Measurements from ENCODE around the gene POLR2J3.
"Not testable (repeated sequence)": the region's sequence is repeated elsewhere in the genome, so short reads cannot be mapped to it uniquely, and the experiment has no call there.

The POLR2J3 gene

DNA sequence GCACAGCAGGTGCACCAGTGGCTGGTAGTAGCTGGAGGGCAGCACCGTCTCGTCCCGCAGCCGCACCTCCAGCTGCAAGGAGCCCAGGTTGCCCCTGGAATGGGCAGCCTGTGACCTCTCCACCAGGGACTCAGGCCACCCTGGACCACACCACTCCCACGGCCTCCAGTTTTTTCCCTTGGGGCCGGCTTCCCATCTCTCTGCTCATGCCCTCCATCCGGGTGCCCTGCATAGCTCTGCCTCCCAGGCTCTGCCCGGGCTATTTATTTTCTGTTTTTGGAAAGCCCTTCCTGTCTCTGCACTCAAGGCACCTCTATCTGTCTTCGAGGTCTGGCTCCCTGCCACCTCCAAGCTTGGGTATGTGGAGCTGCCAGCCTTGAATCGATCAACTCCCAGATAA, 23.7 kb upstream of the POLR2J3 start:
- H3K27me3 ChIP-seq (ENCODE audit: control insufficient read depth, low read length); H3F3A ChIP-seq (ENCODE audit: control insufficient read depth, insufficient read depth); H3K4me1 ChIP-seq (ENCODE audit: control insufficient read depth, low read length); H3K79me2 ChIP-seq (ENCODE audit: control insufficient read depth, low read length); H3K36me3 ChIP-seq (ENCODE audit: control insufficient read depth, low read length); H3K4me3 ChIP-seq (ENCODE audit: low read length); H3K27ac ChIP-seq (ENCODE audit: low read depth, low read length); H3K4me2 ChIP-seq (ENCODE audit: low read length); H3K9me3 ChIP-seq (ENCODE audit: control insufficient read depth, insufficient read depth, low read length); H4K20me1 ChIP-seq (ENCODE audit: control insufficient read depth, insufficient read depth, low read depth, low read length); H3K9me2 ChIP-seq (replicated peaks; ENCODE audit: control insufficient read depth, low read length): not testable (repeated sequence)

DNA sequence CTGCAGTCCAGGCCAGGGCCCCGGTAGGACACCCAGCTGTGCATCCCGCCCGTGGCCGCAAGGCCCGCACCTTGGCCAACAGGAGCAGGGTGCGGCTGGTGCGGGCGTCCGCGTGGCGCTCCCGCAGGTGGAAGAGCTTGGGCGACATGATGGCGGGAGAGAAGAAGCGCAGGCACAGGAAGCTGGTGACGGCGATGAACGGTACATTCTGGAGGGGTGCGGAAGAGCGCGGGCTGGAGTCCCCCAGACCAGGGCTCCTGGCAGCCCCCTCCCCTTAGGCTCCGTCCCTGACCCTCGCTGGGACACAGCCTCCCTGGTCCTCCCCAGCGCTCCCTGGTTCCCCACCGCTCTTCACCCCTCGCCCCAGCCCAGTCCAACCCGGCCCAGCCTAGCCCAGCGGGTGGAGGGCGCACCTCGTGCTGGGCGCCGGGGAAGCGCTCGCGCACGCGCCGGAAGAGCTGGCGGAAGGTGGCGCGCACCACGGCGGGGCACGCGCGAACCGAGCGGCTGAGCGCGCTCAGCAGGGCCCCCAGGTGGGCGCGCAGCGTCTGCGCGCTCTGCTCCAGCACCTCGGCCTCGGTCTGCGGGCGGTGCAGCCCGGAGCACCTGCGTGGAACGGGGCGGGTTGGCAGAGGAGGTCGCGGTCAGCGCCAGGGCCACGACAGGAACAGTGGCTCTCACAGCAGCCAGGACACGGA, 21.4 kb upstream of the POLR2J3 start:
- H3K36me3 ChIP-seq (ENCODE audit: control insufficient read depth, low read length); H3K27ac ChIP-seq (ENCODE audit: low read depth, low read length); H4K20me1 ChIP-seq (ENCODE audit: control insufficient read depth, insufficient read depth, low read depth, low read length); H3F3A ChIP-seq (ENCODE audit: control insufficient read depth, insufficient read depth); H3K4me1 ChIP-seq (ENCODE audit: control insufficient read depth, low read length); H3K9me2 ChIP-seq (replicated peaks; ENCODE audit: control insufficient read depth, low read length); H3K79me2 ChIP-seq (ENCODE audit: control insufficient read depth, low read length); H3K9me3 ChIP-seq (ENCODE audit: control insufficient read depth, insufficient read depth, low read length); H3K4me2 ChIP-seq (ENCODE audit: low read length); H3K4me3 ChIP-seq (ENCODE audit: low read length); H3K27me3 ChIP-seq (ENCODE audit: control insufficient read depth, low read length): not testable (repeated sequence)

DNA sequence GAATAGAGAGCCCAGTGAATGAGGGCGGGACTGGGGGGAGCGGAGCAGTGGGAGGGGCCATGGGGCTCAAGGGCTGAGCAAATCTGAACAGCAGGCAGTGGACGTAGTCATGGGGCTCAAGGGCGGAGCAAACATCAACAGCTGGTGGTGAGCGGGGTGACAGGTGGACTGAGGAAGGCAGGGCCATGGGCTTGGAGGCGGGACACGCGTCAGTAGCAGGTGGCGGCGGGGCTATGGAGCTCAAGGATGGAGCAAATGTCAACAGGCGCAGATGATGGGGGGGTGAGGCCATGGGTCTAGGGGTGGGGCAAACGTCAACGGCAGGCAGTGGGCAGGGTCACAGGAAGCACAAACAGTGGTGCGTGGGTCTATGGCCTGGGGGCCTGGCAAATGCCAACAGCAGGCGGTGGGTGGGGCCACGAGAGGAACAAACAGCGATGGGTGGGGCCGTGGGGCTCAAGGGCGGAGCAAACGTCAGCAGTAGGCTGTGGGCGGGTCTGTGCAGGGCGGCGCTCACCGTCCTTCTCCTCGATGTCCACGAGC, 20.2 kb upstream of the POLR2J3 start:
- H4K20me1 ChIP-seq (ENCODE audit: control insufficient read depth, insufficient read depth, low read depth, low read length); H3K4me3 ChIP-seq (ENCODE audit: low read length); H3K4me1 ChIP-seq (ENCODE audit: control insufficient read depth, low read length); H3K79me2 ChIP-seq (ENCODE audit: control insufficient read depth, low read length); H3F3A ChIP-seq (ENCODE audit: control insufficient read depth, insufficient read depth); H3K27ac ChIP-seq (ENCODE audit: low read depth, low read length); H3K9me2 ChIP-seq (replicated peaks; ENCODE audit: control insufficient read depth, low read length); H3K27me3 ChIP-seq (ENCODE audit: control insufficient read depth, low read length); H3K9me3 ChIP-seq (ENCODE audit: control insufficient read depth, insufficient read depth, low read length); H3K4me2 ChIP-seq (ENCODE audit: low read length); H3K36me3 ChIP-seq (ENCODE audit: control insufficient read depth, low read length): not testable (repeated sequence)

DNA sequence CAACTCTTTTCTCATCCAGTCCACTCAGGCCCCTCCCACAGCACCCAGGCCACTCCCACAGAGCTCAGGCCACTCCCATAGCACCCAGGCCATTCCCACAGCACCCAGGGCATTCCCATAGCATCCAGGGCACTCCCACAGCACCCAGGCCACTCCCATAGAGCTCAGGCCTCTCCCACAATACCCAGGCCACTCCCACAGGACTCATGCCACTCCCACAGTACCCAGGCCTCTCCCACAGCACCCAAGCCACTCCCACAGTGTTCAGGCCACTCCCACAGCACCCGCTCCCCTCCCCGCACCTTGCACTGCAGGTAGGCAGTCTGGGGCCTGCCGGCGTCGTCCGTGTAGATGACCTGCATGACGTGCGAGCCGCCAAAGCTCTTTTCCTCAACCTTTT, 17.5 kb upstream of the POLR2J3 start:
- H3K79me2 ChIP-seq (ENCODE audit: control insufficient read depth, low read length); H3K4me2 ChIP-seq (ENCODE audit: low read length); H3F3A ChIP-seq (ENCODE audit: control insufficient read depth, insufficient read depth); H3K36me3 ChIP-seq (ENCODE audit: control insufficient read depth, low read length); H3K27ac ChIP-seq (ENCODE audit: low read depth, low read length); H3K4me3 ChIP-seq (ENCODE audit: low read length); H3K9me3 ChIP-seq (ENCODE audit: control insufficient read depth, insufficient read depth, low read length); H3K9me2 ChIP-seq (replicated peaks; ENCODE audit: control insufficient read depth, low read length); H3K4me1 ChIP-seq (ENCODE audit: control insufficient read depth, low read length); H4K20me1 ChIP-seq (ENCODE audit: control insufficient read depth, insufficient read depth, low read depth, low read length); H3K27me3 ChIP-seq (ENCODE audit: control insufficient read depth, low read length): not testable (repeated sequence)

DNA sequence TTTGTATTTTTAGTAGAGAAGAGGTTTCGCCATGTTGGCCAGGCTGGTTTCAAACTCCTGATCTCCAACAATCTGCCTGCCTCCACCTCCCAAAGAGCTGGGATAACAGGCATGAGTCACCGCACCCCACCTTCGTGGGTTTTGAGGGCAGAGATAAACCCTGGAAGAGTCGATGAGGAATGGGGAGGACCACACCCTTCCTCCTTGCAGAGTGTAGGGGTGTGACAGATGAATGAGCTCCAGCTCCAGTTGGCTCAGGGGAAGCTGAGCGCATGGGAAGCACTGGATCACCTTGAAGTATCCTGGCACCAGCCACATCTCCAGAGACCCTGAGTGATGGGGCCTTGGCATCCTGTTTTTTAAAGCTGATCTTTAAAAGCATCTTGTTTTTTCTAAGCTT, 11.1 kb upstream of the POLR2J3 start:
- H3K4me3 ChIP-seq (ENCODE audit: low read length); H3K36me3 ChIP-seq (ENCODE audit: control insufficient read depth, low read length); H3K9me2 ChIP-seq (replicated peaks; ENCODE audit: control insufficient read depth, low read length); H3K27ac ChIP-seq (ENCODE audit: low read depth, low read length); H3K4me2 ChIP-seq (ENCODE audit: low read length); H3F3A ChIP-seq (ENCODE audit: control insufficient read depth, insufficient read depth); H4K20me1 ChIP-seq (ENCODE audit: control insufficient read depth, insufficient read depth, low read depth, low read length); H3K27me3 ChIP-seq (ENCODE audit: control insufficient read depth, low read length); H3K4me1 ChIP-seq (ENCODE audit: control insufficient read depth, low read length); H3K79me2 ChIP-seq (ENCODE audit: control insufficient read depth, low read length); H3K9me3 ChIP-seq (ENCODE audit: control insufficient read depth, insufficient read depth, low read length): not testable (repeated sequence)

DNA sequence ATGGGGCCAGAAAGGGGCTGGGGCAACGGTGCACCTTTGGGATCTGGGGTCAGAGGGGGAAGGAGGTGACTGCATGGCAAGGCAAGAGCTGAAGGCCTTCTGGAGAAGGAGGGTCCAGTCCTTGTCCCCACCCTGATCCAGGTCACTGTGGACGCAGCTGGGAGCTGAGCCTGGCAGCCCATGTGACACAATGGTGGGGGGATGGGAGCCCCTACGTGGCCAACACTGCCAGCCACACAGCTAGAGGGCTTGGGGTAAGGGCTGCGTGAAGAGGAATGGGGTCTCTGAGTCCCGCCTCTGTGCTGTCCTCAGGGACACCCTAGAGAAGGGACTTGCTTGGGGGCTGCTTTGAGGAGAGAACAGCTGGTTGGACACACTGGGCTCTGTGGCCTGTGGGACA, 9.3 kb upstream of the POLR2J3 start:
- not testable (repeated sequence) for H3K27me3 ChIP-seq (ENCODE audit: control insufficient read depth, low read length); H3K4me3 ChIP-seq (ENCODE audit: low read length); H3K9me2 ChIP-seq (replicated peaks; ENCODE audit: control insufficient read depth, low read length); H3F3A ChIP-seq (ENCODE audit: control insufficient read depth, insufficient read depth); H4K20me1 ChIP-seq (ENCODE audit: control insufficient read depth, insufficient read depth, low read depth, low read length); H3K9me3 ChIP-seq (ENCODE audit: control insufficient read depth, insufficient read depth, low read length); H3K36me3 ChIP-seq (ENCODE audit: control insufficient read depth, low read length); H3K4me2 ChIP-seq (ENCODE audit: low read length); H3K79me2 ChIP-seq (ENCODE audit: control insufficient read depth, low read length); H3K27ac ChIP-seq (ENCODE audit: low read depth, low read length); H3K4me1 ChIP-seq (ENCODE audit: control insufficient read depth, low read length)

DNA sequence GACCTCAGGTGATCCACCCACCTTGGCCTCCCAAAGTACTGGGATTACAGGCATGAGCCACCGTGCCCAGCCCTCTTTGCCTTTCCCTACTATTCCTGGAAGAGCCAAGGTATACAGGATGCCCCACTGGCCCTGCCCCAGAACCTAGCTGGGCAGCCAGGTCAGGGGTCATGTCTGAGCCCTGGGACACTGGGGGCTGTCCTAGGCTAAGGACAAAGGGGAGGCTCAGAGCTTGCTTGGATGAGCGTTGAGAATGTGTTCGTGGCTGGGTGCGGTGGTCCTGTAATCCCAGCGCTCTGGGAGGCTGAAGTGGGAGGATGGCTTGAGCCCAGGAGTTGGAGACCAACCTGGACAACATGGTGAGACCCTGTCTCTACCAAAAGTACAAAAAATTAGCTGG, 6.1 kb upstream of the POLR2J3 start:
- H3K9me2 ChIP-seq (replicated peaks; ENCODE audit: control insufficient read depth, low read length); H3K79me2 ChIP-seq (ENCODE audit: control insufficient read depth, low read length); H3K27me3 ChIP-seq (ENCODE audit: control insufficient read depth, low read length): not testable (repeated sequence)

DNA sequence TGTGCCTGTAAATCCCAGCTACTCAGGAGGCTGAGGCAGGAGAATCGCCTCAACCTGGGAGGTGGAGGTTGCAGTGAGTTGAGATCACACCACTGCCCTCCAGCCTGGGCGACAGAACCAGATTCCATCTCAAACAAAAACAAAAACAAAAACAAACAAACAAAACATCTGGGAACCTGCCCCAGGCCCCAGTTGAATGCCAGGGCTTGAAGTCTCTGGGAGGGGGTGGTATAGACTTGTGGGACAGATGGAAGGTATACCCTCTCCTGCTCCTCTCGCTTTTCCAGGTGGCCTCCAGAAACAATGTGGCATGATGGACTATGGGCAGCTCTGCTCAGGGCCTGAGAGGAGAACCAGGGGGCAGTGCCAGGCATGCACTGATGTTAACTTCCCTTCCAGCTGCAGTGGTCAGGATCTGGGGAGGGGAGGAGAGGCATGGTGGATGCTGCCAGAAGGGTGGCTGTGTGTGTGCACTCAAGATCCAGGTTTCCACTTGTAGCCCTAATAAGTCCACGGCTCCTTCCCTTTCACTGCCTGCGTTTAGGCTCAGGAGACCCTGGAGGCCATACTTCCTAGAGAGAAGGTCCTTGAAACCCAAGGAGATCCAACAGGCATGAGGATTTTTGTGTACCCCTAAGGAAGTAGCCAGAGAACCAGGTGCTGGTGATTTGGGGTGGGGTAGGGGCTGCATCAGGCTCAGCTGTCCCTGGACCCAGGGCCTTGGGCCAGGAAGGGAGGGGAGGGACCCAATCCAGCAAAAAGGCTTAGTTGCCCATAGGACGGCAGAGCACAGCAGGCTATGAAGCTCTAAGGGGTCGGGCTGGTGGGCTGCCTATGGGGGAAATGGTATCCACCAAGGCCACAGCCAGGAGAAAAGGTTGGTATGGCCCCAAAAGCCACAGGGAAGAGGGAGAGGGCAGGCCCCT, 5.2 kb upstream of the POLR2J3 start:
- not testable (repeated sequence) for H3K9me3 ChIP-seq (ENCODE audit: control insufficient read depth, insufficient read depth, low read length); H3F3A ChIP-seq (ENCODE audit: control insufficient read depth, insufficient read depth); H3K4me1 ChIP-seq (ENCODE audit: control insufficient read depth, low read length); H3K79me2 ChIP-seq (ENCODE audit: control insufficient read depth, low read length); H3K27me3 ChIP-seq (ENCODE audit: control insufficient read depth, low read length); H3K36me3 ChIP-seq (ENCODE audit: control insufficient read depth, low read length); H3K4me3 ChIP-seq (ENCODE audit: low read length); H4K20me1 ChIP-seq (ENCODE audit: control insufficient read depth, insufficient read depth, low read depth, low read length); H3K9me2 ChIP-seq (replicated peaks; ENCODE audit: control insufficient read depth, low read length); H3K4me2 ChIP-seq (ENCODE audit: low read length); H3K27ac ChIP-seq (ENCODE audit: low read depth, low read length)

More for the DNA sequence above, 6.1 kb upstream of the POLR2J3 start:
- not testable (repeated sequence) for H3K9me3 ChIP-seq (ENCODE audit: control insufficient read depth, insufficient read depth, low read length); H4K20me1 ChIP-seq (ENCODE audit: control insufficient read depth, insufficient read depth, low read depth, low read length); H3K27ac ChIP-seq (ENCODE audit: low read depth, low read length); H3K4me3 ChIP-seq (ENCODE audit: low read length); H3K36me3 ChIP-seq (ENCODE audit: control insufficient read depth, low read length); H3F3A ChIP-seq (ENCODE audit: control insufficient read depth, insufficient read depth); H3K4me2 ChIP-seq (ENCODE audit: low read length); H3K4me1 ChIP-seq (ENCODE audit: control insufficient read depth, low read length)
